Retinal pigment epithelial cell (primary cell): ENCODE data around the gene EPHA1.

ENCODE experiments used
- DNase-seq: peaks from one replicate; pipeline ENCODE4 v3.0.0-alpha.2; 2010; ENCODE audit warnings: low read depth
- H3K4me3 ChIP-seq: 2 replicates; pipeline ENCODE4 v1.5.1; 2011; ENCODE audit warnings: mild to moderate bottlenecking, low read length, control low read depth, moderate library complexity
- TF ChIP-seq, protein P1 (sequence below): conservative IDR thresholded peaks from 2 replicates; pipeline ENCODE4 v1.5.1; 2011; ENCODE audit warnings: low read depth, low read length, control low read depth, inconsistent platforms

The EPHA1 gene

DNA sequence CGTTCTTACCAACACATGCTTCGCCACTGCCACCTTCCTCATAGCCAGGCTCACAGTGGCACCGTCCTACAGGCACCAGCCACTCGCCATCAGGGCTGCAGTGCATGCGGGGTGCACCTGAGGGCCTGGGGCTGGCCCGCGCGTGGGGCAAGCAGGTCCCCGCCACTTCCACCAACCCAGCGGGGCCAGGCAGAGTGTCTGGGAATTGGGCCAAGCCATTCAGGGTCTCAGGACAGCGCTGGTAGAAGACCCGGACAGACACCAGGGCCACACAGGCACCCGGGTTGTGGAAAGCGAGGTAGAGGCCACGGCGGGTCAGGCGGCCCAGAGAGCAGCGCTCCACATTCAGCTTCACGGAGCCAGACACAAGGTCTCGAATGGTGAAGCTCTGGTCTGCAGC, 9.0 kb downstream of the EPHA1 start:
- no peak for DNase-seq
- no peak overlapping the region for H3K4me3 ChIP-seq
- TF ChIP-seq, protein P1, sequence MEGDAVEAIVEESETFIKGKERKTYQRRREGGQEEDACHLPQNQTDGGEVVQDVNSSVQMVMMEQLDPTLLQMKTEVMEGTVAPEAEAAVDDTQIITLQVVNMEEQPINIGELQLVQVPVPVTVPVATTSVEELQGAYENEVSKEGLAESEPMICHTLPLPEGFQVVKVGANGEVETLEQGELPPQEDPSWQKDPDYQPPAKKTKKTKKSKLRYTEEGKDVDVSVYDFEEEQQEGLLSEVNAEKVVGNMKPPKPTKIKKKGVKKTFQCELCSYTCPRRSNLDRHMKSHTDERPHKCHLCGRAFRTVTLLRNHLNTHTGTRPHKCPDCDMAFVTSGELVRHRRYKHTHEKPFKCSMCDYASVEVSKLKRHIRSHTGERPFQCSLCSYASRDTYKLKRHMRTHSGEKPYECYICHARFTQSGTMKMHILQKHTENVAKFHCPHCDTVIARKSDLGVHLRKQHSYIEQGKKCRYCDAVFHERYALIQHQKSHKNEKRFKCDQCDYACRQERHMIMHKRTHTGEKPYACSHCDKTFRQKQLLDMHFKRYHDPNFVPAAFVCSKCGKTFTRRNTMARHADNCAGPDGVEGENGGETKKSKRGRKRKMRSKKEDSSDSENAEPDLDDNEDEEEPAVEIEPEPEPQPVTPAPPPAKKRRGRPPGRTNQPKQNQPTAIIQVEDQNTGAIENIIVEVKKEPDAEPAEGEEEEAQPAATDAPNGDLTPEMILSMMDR: no peak

DNA sequence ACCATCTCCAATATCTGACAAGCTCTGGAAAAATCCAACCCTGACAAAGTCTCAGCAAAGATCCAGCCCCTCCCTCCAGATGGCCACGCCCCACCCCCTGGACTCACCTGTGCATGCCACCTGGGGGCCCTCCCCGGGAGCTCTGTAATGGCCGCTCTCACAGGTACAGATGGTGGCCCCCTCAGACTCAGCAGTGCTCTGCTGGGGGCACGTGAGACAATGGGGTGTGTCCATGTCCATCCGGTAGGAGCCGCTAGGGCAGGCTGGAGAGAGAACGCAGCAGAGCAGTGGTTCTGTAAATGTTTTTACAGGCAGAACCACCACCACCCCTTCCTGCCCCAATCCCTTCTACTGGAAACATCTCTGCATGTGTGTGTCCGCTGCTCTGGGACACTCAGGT, 9.5 kb downstream of the EPHA1 start:
- no peak for DNase-seq
- no peak overlapping the region for H3K4me3 ChIP-seq
- TF ChIP-seq, protein P1: no peak

DNA sequence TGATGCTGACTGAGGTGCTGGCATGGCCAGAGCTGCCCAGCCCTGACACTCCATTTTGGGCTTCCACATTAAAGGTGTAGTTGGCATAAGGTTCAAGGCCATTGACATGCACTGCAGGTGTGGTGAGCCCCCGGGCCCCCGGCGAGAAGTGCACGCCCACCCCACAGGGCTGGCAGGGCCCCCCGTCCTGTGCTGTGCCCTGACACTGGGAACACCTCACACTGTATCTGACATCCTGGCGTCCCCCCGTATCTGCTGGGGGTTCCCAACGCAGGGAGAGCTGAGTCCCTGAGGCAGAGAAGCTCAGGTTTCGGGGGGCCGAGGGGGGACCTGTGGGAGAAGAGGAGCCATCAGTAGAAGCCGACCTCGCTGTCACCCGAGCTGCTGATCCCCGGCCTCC, 10.0 kb downstream of the EPHA1 start:
- H3K4me3 ChIP-seq: no peak overlapping the region
- DNase-seq: no peak
- TF ChIP-seq, protein P1: no peak

DNA sequence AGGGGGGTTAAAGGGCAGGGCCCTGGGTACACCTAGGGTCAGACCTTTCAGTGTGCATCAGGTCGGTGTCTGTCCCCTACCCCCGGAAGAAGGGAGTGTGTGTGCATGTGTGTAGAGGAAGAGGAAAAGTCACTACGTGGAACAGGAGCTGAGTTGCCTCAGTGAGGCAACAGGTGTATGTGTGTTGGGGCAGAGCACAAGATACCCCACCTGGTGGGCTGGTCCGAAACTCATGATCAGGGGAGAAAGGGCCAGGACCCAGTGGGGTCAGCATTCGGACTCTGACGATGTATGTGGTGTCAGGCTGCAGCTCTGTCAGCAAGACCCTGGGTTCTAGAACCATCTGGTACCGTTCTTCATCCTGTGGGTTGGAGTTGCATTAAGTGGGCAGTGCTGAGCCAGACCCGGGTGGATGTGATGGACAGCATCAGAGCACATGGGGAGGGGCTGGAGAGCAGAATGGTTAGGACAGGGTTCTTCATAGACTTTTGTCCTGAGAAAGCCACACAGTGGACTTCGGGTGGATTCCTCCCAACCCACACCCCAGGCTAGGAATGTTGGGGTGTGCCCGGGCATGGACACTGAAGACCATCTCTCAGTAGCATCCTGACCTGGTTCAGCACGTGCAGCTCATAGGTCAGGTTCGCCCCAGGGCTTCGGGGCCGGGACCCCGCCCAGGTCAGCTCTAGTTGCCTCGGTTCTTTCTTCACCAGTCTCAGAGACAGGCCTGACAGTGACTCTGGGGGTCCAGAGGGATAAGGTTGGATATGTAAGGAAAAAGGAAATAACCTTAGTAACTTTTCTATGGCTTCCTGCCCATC, 10.7 kb downstream of the EPHA1 start:
- TF ChIP-seq, protein P1: no peak
- no peak overlapping the region for H3K4me3 ChIP-seq
- DNase-seq: no peak

DNA sequence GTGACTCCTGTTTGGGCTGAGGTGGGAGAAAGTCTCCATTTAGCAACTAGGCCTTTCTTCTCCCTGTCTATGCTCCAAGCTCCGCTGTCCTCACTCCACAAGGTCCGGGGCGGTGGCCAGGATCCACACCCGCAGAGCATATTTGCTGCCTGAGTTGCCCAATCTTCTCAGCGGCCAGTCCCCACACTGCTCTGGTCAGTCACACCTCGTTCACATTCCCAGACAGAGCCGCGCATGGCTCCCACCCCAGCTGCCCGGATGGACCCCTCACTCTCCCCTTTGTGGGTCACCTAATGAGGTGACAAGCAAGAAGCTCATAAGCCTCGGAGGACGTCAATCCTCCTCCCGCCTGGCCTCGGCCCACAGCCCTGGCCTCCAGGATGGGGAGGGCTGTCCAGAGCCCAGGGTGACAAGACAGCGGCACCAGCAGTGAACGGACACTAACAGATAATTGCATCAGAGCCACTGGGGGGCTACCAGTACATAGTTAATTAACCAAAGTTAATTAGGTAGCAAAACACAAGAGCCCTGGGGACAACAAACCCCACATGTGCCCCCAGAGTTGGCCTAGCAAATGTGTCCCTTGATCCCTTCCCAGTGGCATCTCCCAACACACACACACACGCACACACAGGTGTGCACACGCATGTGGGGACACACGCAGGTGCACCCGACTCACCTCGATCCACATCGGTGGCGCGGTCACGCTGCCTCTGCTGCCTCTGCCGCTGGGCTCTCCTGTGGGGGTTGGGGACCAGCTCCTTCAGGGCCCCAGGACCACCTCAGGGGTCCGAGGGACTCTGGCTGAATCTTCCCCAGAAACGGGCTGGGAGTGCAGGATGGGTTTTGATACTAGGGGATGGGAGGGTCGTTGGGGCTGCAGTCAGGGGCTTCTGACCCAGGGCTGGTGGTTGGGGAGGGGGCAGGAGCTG, 11.8 kb downstream of the EPHA1 start:
- H3K4me3 ChIP-seq: no peak overlapping the region
- DNase-seq: no peak
- TF ChIP-seq, protein P1: no peak

DNA sequence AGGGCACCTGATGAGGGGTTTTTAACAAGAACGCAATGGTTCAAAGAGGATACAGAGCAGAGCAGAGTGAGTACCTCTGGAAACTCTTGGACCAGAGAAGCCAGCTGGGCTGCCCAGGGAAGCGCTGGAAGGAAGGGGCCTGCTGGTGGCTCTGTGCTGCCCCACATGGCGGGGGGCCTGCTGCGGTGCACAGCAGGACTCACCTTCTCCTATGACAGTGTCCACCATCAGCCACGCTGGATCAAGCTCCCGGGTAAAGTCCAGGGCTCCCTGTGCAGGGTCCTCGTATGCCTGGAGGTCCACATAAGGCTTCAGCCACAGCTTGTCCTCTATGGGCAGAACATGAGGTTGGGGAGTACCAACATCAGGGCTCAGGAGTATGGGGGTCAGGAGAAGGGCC, 12.5 kb downstream of the EPHA1 start:
- no peak for DNase-seq
- no peak overlapping the region for H3K4me3 ChIP-seq
- TF ChIP-seq, protein P1: no peak
